H1 (cell line): Measurements from ENCODE around the gene IGF2R. TPM values are rescaled to one million over a fixed set of nuclear protein-coding genes. Genes with fewer than 3 reads are reported as not detected.

Source experiments
- CTCF ChIA-PET: fragments of 300-600 bp; sonication (Branson Sonifier 250); formaldehyde crosslinking; loops from one replicate; lab custom pipeline; 2021; ENCODE audit not compliant: partially characterized antibody; lab: Charles Lee
- POLR2A ChIA-PET: fragments of 300-600 bp; sonication (Branson Sonifier 250); formaldehyde crosslinking; loops from one replicate; lab custom pipeline; 2021; ENCODE audit warnings: inconsistent platforms; ENCODE audit not compliant: partially characterized antibody; lab: Charles Lee
- DNase-seq, 2 experiments: peaks; one replicate each; pipeline versions ENCODE4 v3.0.0 to v3.0.0-alpha.2; 2010 to 2022; ENCODE audit warnings: low spot score in 2 of 2, low read depth in 1 of 2, mixed read lengths in 1 of 2
- FAIRE-seq: peaks from 2 replicates; lab custom pipeline; 2011; peaks lifted over from hg19 to GRCh38; lab: Jason Lieb, UNC
- H2AFZ ChIP-seq: 2 replicates; pipeline ENCODE4 v1.8.1; 2012; ENCODE audit warnings: low read length, inconsistent platforms
- H2AK5ac ChIP-seq: 2 replicates; pipeline ENCODE4 v1.6.1; 2013; ENCODE audit warnings: low read depth, low read length
- H2BK120ac ChIP-seq: replicated peaks from 2 replicates; pipeline ENCODE3; 2013; ENCODE audit warnings: low read depth, low read length, inconsistent platforms
- H2BK12ac ChIP-seq: 2 replicates; pipeline ENCODE4 v1.6.1; 2013; ENCODE audit warnings: low read depth, low read length
- H2BK15ac ChIP-seq: 2 replicates; pipeline ENCODE4 v1.6.1; 2013; ENCODE audit warnings: low read length
- H2BK20ac ChIP-seq: 2 replicates; pipeline ENCODE4 v1.6.1; 2013; ENCODE audit warnings: low read length
- H2BK5ac ChIP-seq: 2 replicates; pipeline ENCODE4 v1.6.1; 2013; ENCODE audit warnings: low read depth, low read length
- H3K14ac ChIP-seq: 2 replicates; pipeline ENCODE4 v1.6.1; 2013; ENCODE audit warnings: inconsistent platforms; ENCODE audit not compliant: insufficient read length
- H3K18ac ChIP-seq: 2 replicates; pipeline ENCODE4 v1.6.1; 2013; ENCODE audit warnings: low read length; ENCODE audit errors: extremely low read depth
- H3K23ac ChIP-seq: 2 replicates; pipeline ENCODE4 v1.6.1; 2013; ENCODE audit warnings: inconsistent platforms; ENCODE audit not compliant: insufficient read length
- H3K23me2 ChIP-seq: 2 replicates; pipeline ENCODE4 v1.6.1; 2013; ENCODE audit warnings: low read depth, low read length
- H3K27ac ChIP-seq: 2 replicates; pipeline ENCODE4 v1.6.1; 2011; ENCODE audit warnings: low read depth, low read length, inconsistent platforms
- H3K27me3 ChIP-seq, 4 experiments: replicated peaks in 1 of 4; 1 replicate in 1 of 4; 2 replicates in 3 of 4; pipeline versions ENCODE4 v1.6.1 to v1.8.1; 2011 to 2013; ENCODE audit warnings: low read length in 3 of 4, mild to moderate bottlenecking in 3 of 4, inconsistent platforms in 2 of 4, mixed read lengths in 2 of 4, moderate library complexity in 1 of 4; ENCODE audit not compliant: control insufficient read depth in 3 of 4, insufficient read depth in 3 of 4; ENCODE audit errors: extremely low read depth in 1 of 4
- H3K36me3 ChIP-seq, 4 experiments: 2 replicates each; pipeline versions ENCODE4 v1.6.1 to v1.8.1; 2011 to 2013; ENCODE audit warnings: mild to moderate bottlenecking in 4 of 4, low read length in 3 of 4, moderate library complexity in 2 of 4, control low read depth in 1 of 4, inconsistent platforms in 1 of 4; ENCODE audit not compliant: insufficient read depth in 4 of 4, control insufficient read depth in 2 of 4
- H3K4ac ChIP-seq: replicated peaks from 2 replicates; pipeline ENCODE3; 2013; ENCODE audit warnings: low read length, low read depth, mixed read lengths, inconsistent platforms; ENCODE audit not compliant: insufficient read length
- H3K4me1 ChIP-seq, 4 experiments: replicated peaks in 1 of 4; 1 replicate in 1 of 4; 2 replicates in 3 of 4; pipeline versions ENCODE4 v1.6.1 to v1.8.1; 2011 to 2013; ENCODE audit warnings: low read length in 3 of 4, inconsistent platforms in 2 of 4, mixed read lengths in 1 of 4; ENCODE audit not compliant: insufficient read depth in 4 of 4, control insufficient read depth in 3 of 4
- H3K4me2 ChIP-seq, 2 experiments: 2 replicates each; pipeline versions ENCODE4 v1.6.1 to v1.8.1; 2011 to 2013; ENCODE audit warnings: low read depth in 2 of 2, low read length in 2 of 2, control low read depth in 1 of 2, inconsistent platforms in 1 of 2, mild to moderate bottlenecking in 1 of 2; ENCODE audit not compliant: insufficient read depth in 1 of 2
- H3K4me3 ChIP-seq, 4 experiments: fragments of 200-600, 300-600 bp in 1 of 4; sonication (generic), shearing (Covaris generic), sonication (Bioruptor Twin) in 1 of 4; 2 replicates each; pipeline versions ENCODE4 v1.5.1 to v1.8.1; 2011 to 2016; ENCODE audit warnings: low read length in 4 of 4, low read depth in 3 of 4, control low read depth in 2 of 4, inconsistent platforms in 2 of 4, mild to moderate bottlenecking in 2 of 4, mixed read lengths in 1 of 4, moderate library complexity in 1 of 4; ENCODE audit not compliant: insufficient read depth in 2 of 4; ENCODE audit errors: extremely low read depth in 1 of 4
- H3K56ac ChIP-seq: replicated peaks from 2 replicates; pipeline ENCODE3; 2013; ENCODE audit warnings: low read depth, mild to moderate bottlenecking, mixed read lengths, low read length, inconsistent platforms; ENCODE audit not compliant: insufficient read length
- H3K79me1 ChIP-seq: 2 replicates; pipeline ENCODE4 v1.6.1; 2013; ENCODE audit warnings: low read depth, low read length, control low read depth
- H3K79me2 ChIP-seq, 2 experiments: 2 replicates each; pipeline versions ENCODE4 v1.6.1 to v1.8.1; 2012 to 2013; ENCODE audit warnings: low read length in 2 of 2, mild to moderate bottlenecking in 2 of 2, inconsistent platforms in 1 of 2; ENCODE audit not compliant: insufficient read depth in 2 of 2, control insufficient read depth in 1 of 2
- H3K9ac ChIP-seq, 4 experiments: replicated peaks in 1 of 4; 1 replicate in 1 of 4; 2 replicates in 3 of 4; pipeline versions ENCODE4 v1.6.1 to v1.8.1; 2011 to 2013; ENCODE audit warnings: low read depth in 3 of 4, low read length in 3 of 4, control low read depth in 2 of 4, mild to moderate bottlenecking in 2 of 4, moderate library complexity in 2 of 4, inconsistent platforms in 1 of 4; ENCODE audit errors: extremely low read depth in 1 of 4
- H3K9me3 ChIP-seq, 2 experiments: 2 replicates each; pipeline versions ENCODE4 v1.6.1 to v1.8.1; 2012 to 2013; ENCODE audit warnings: mild to moderate bottlenecking in 2 of 2, moderate library complexity in 2 of 2, control low read depth in 1 of 2, inconsistent platforms in 1 of 2, low read depth in 1 of 2, low read length in 1 of 2, mixed read lengths in 1 of 2; ENCODE audit not compliant: insufficient read depth in 2 of 2
- H4K20me1 ChIP-seq, 2 experiments: replicated peaks in 1 of 2; 2 replicates each; pipeline versions ENCODE3 to v1.8.1; 2011 to 2013; ENCODE audit warnings: inconsistent platforms in 2 of 2, low read length in 2 of 2, mild to moderate bottlenecking in 1 of 2; ENCODE audit not compliant: insufficient read depth in 2 of 2, control insufficient read depth in 1 of 2
- H4K5ac ChIP-seq: 2 replicates; pipeline ENCODE4 v1.6.1; 2013; ENCODE audit warnings: low read length, low read depth, mixed read lengths, inconsistent platforms; ENCODE audit not compliant: insufficient read length
- H4K8ac ChIP-seq: 2 replicates; pipeline ENCODE4 v1.8.0; 2013; ENCODE audit warnings: mild to moderate bottlenecking, moderate library complexity, low read length, inconsistent platforms; ENCODE audit not compliant: insufficient read depth; ENCODE audit errors: extremely low read depth
- H4K91ac ChIP-seq: replicated peaks from 2 replicates; pipeline ENCODE3; 2013; ENCODE audit warnings: low read length, mixed read lengths, inconsistent platforms; ENCODE audit not compliant: insufficient read length
- BCL11A ChIP-seq, 2 experiments: IDR thresholded peaks; one replicate each; pipeline ENCODE4 v1.6.1; 2011; ENCODE audit warnings: low read depth in 2 of 2, low read length in 2 of 2, mild to moderate bottlenecking in 2 of 2
- CEBPB ChIP-seq: IDR thresholded peaks from 2 replicates; pipeline ENCODE4 v1.6.1; 2012; ENCODE audit warnings: low read depth, low read length
- CHD2 ChIP-seq: IDR thresholded peaks from 2 replicates; pipeline ENCODE4 v1.6.1; 2012; ENCODE audit warnings: low read length, improper control_type of control experiment
- CREB1 ChIP-seq: IDR thresholded peaks from 2 replicates; pipeline ENCODE4 v1.6.1; 2012; ENCODE audit warnings: inconsistent platforms
- CTBP2 ChIP-seq: IDR thresholded peaks from 2 replicates; pipeline ENCODE4 v1.7.0; 2011; ENCODE audit warnings: borderline replicate concordance, mild to moderate bottlenecking, moderate library complexity, mixed read lengths, low read length; ENCODE audit not compliant: insufficient read depth, insufficient read length
- EGR1 ChIP-seq: IDR thresholded peaks from 2 replicates; pipeline ENCODE4 v1.6.1; 2011; ENCODE audit warnings: low read depth, low read length, borderline replicate concordance
- KDM5A ChIP-seq: fragments of 200-600 bp; IDR thresholded peaks from 2 replicates; pipeline ENCODE4 v1.7.1; 2012; ENCODE audit warnings: mild to moderate bottlenecking, low read length, inconsistent platforms, mixed read lengths
- MAFK ChIP-seq: IDR thresholded peaks from 2 replicates; pipeline ENCODE4 v1.6.1; 2012; ENCODE audit warnings: low read depth, mild to moderate bottlenecking, improper control_type of control experiment, low read length
- MAX ChIP-seq: IDR thresholded peaks from 2 replicates; pipeline ENCODE4 v1.6.1; 2012; ENCODE audit warnings: inconsistent platforms
- RFX5 ChIP-seq: IDR thresholded peaks from 2 replicates; pipeline ENCODE4 v1.6.1; 2011; ENCODE audit warnings: low read depth, low read length, improper control_type of control experiment, borderline replicate concordance
- RXRA ChIP-seq: IDR thresholded peaks from 2 replicates; pipeline ENCODE4 v1.6.1; 2011; ENCODE audit warnings: low read depth, mild to moderate bottlenecking, low read length, moderate library complexity; ENCODE audit not compliant: insufficient read depth
- SIN3A ChIP-seq, 2 experiments: IDR thresholded peaks in 1 of 2; conservative IDR thresholded peaks in 1 of 2; 2 replicates each; pipeline ENCODE4 v1.6.1; 2011 to 2012; ENCODE audit warnings: low read length in 2 of 2, improper control_type of control experiment in 1 of 2, low read depth in 1 of 2, mild to moderate bottlenecking in 1 of 2
- SRF ChIP-seq: IDR thresholded peaks from 2 replicates; pipeline ENCODE4 v1.6.1; 2011; ENCODE audit warnings: mild to moderate bottlenecking, low read depth, low read length, moderate library complexity
- TAF7 ChIP-seq: optimal IDR thresholded peaks from 2 replicates; pipeline ENCODE3; 2011; ENCODE audit warnings: low read depth, mild to moderate bottlenecking, inconsistent platforms, low read length, moderate library complexity, borderline replicate concordance
- TEAD4 ChIP-seq: IDR thresholded peaks from 2 replicates; pipeline ENCODE4 v1.6.1; 2012; ENCODE audit warnings: low read depth, low read length, inconsistent platforms, mixed read lengths
- WGBS, 2 experiments: shearing (Covaris generic) in 1 of 2; methylation state at CpG; one replicate each; pipeline versions ENCODE4 v1.1.6 to v1.1.7; 2013 to 2015; ENCODE audit warnings: low lambda C conversion rate in 2 of 2, mixed read lengths in 2 of 2, inconsistent platforms in 1 of 2, low coverage in 1 of 2, missing lambda C conversion rate in 1 of 2; ENCODE audit not compliant: insufficient replicate concordance in 2 of 2, insufficient coverage in 1 of 2, insufficient read length in 1 of 2; ENCODE audit errors: extremely low coverage in 1 of 2, missing lambda C conversion rate in 1 of 2; 5-methylcytosine and 5-hydroxymethylcytosine counted together
- polyA plus RNA-seq, 7 experiments: library from polyadenylated mRNA; depleted of rRNA in 3 of 7; stranded (reverse) in 5 of 7; unstranded in 2 of 7; fragments of >200 nt in 5 of 7; fragments of 200-250 nt in 2 of 7; gene quantifications; 1 replicate in 5 of 7; 2 replicates in 1 of 7; 4 replicates in 1 of 7; pipeline versions ENCODE4 v1.2.1 to v1.2.3, GENCODE V29; 2011 to 2013; ENCODE audit warnings: missing spikeins in 2 of 7, mixed read lengths in 2 of 7
- total RNA-seq: library from RNA; stranded (reverse); fragmentation: NEBNext Ultra II Directional; extraction: Animal tissue kit (Norgen Biotek cat#: 25700); gene quantifications from 2 replicates; pipeline ENCODE4 v1.2.1, GENCODE V29; 2021

IGF2R gene
- total and polyA plus RNA-seq, 2 of the 8 experiments (the other 6 are each of a cell fraction or from before 2014, with no cell fraction given) = 20.6 to 74.1 TPM

- no peak overlapping the region for H2BK120ac ChIP-seq
- H3K27ac ChIP-seq = no peak overlapping the region
- no peaks in the 10 kb centered on the region for H3K4me1 ChIP-seq
- no peaks in the 10 kb centered on the region for H3K23me2 ChIP-seq
- FAIRE-seq = no peak
- no peak overlapping the region for H2BK15ac ChIP-seq
- no peak overlapping the region for H4K5ac ChIP-seq
- no peak overlapping the region for H4K8ac ChIP-seq
- no peaks in the 10 kb centered on the region for H3K79me1 ChIP-seq
- no peak overlapping the region for H3K4me2 ChIP-seq
- H3K36me3 ChIP-seq = no peaks in the 10 kb centered on the region
- H3K9me3 ChIP-seq = no peaks in the 10 kb centered on the region
- H3K14ac ChIP-seq = no peak overlapping the region
- H2AFZ ChIP-seq = no peak overlapping the region
- no peak overlapping the region for H3K4me3 ChIP-seq
- DNase-seq = no peak
- ChIA-PET CTCF (no interaction called here), POLR2A (no interaction called here)
- H3K23ac ChIP-seq = no peak overlapping the region
- H3K9ac ChIP-seq = no peak overlapping the region
- no peaks in the 10 kb centered on the region for H3K79me2 ChIP-seq
- H3K4ac ChIP-seq = no peak overlapping the region
- H3K27me3 ChIP-seq = no peaks in the 10 kb centered on the region
- H4K20me1 ChIP-seq = no peaks in the 10 kb centered on the region
- H4K91ac ChIP-seq = no peak overlapping the region
- H3K56ac ChIP-seq = no peak overlapping the region
- no peak overlapping the region for H2BK5ac ChIP-seq
- 85% methylated on average over 2 of the region's 2 CpGs; no CpG with 5 or more reads in 1 of the 2 experiments for WGBS, 2 experiments
- no peak overlapping the region for H3K18ac ChIP-seq
- no peak overlapping the region for H2AK5ac ChIP-seq
- H2BK12ac ChIP-seq = no peak overlapping the region
- H2BK20ac ChIP-seq = no peak overlapping the region
- TF ChIP-seq CREB1 = no peak
- no peak for TF ChIP-seq BCL11A (IDR thresholded peaks at IDR 0.05; ENCODE audit: low read depth in 2 of 2, low read length in 2 of 2)
- no peak for TF ChIP-seq CTBP2
- TF ChIP-seq KDM5A = no peak
- TF ChIP-seq RXRA = no peak
- no peak for TF ChIP-seq CHD2
- no peak for TF ChIP-seq RFX5
- no peak for TF ChIP-seq TAF7
- TF ChIP-seq MAFK = no peak
- TF ChIP-seq CEBPB = no peak
- no peak for TF ChIP-seq EGR1
- TF ChIP-seq TEAD4 = no peak
- no peak for TF ChIP-seq SIN3A (conservative IDR thresholded peaks at IDR 0.05 in 1 of 2, IDR thresholded peaks at IDR 0.05 in 1 of 2; ENCODE audit: low read depth in 1 of 2, low read length in 2 of 2)
- TF ChIP-seq SRF = no peak
- TF ChIP-seq MAX = no peak
These were observed 33.2 kb upstream of the IGF2R start for GRCh38 chr6:159935633-159936032.
